Caki2 (cell line): ENCODE data around the gene GNB1L. TPM values are rescaled to one million over a fixed set of nuclear protein-coding genes. Genes with fewer than 3 reads are reported as not detected.

Experiments
- DNase-seq: peaks from one replicate; pipeline ENCODE4 v3.0.0-alpha.2; 2015; ENCODE audit warnings: low read depth
- in situ Hi-C: cut with HindIII; loops from 2 replicates; pipeline ENCODE4 v1.10.0; 2016; ENCODE audit warnings: low sequenced_read_pairs, low pct_unique_long_range_greater_than_20kb, mixed read lengths
- total RNA-seq: library from RNA; depleted of rRNA; stranded (reverse); fragments of >200 nt; shearing (Covaris generic); gene quantifications from 2 replicates; pipeline ENCODE4 v1.2.3, GENCODE V29; 2014; ENCODE audit warnings: low replicate concordance

Gene GNB1L
- total RNA-seq, 1 experiment from 2014 or later, result 42.7 TPM

- no peak for DNase-seq
- in situ Hi-C loops, result no loop called here
Measured at GRCh38 chr22:19765477-19766239, 89.0 kb downstream of the GNB1L start.

- in situ Hi-C loops, result no loop called here
- DNase-seq, result no peak
Measured at GRCh38 chr22:19764636-19765476, 89.8 kb downstream of the GNB1L start.

GRCh38 chr22:19764299-19764593, 90.4 kb downstream of the GNB1L start:
- in situ Hi-C loops, result no loop called here
- no peak for DNase-seq

GRCh38 chr22:19763458-19764298, 91.0 kb downstream of the GNB1L start:
- in situ Hi-C loops, result no loop called here

GRCh38 chr22:19762568-19763457, 91.9 kb downstream of the GNB1L start:
- in situ Hi-C loops, result no loop called here
- DNase-seq, result no peak

More at GRCh38 chr22:19763458-19764298, 91.0 kb downstream of the GNB1L start:
- no peak for DNase-seq

GRCh38 chr22:19761725-19762567, 92.7 kb downstream of the GNB1L start:
- in situ Hi-C loops, result no loop called here

GRCh38 chr22:19760951-19761724, 93.5 kb downstream of the GNB1L start:
- DNase-seq, result no peak
- in situ Hi-C loops, result no loop called here

More at GRCh38 chr22:19761725-19762567, 92.7 kb downstream of the GNB1L start:
- DNase-seq, result no peak

GRCh38 chr22:19760058-19760950, 94.4 kb downstream of the GNB1L start, which contains the start of gene TBX1:
Gene TBX1 (plus strand): TSS chr22:19760778. CDS start chr22:19760844, 66 bp downstream.
- in situ Hi-C loops, result no loop called here
- DNase-seq, result no peak

GRCh38 chr22:19759427-19760057, 95.1 kb downstream of the GNB1L start:
- no peak for DNase-seq
- in situ Hi-C loops, result loop anchor here (10.0 kb wide), 2 partner anchors 75 to 165 kb away; no protein-coding TSS in a partner anchor

GRCh38 chr22:19758896-19759426, 95.7 kb downstream of the GNB1L start:
- DNase-seq, result no peak
- in situ Hi-C loops, result loop anchor here (10.0 kb wide), 2 partner anchors 76 to 166 kb away; no protein-coding TSS in a partner anchor

- no peak for DNase-seq
- in situ Hi-C loops, result loop anchor here (10.0 kb wide), 2 partner anchors 77 to 167 kb away; no protein-coding TSS in a partner anchor
Measured at GRCh38 chr22:19757985-19758895, 96.4 kb downstream of the GNB1L start.

- DNase-seq, result no peak
- in situ Hi-C loops, result loop anchor here (10.0 kb wide), 2 partner anchors 77 to 167 kb away; no protein-coding TSS in a partner anchor
Measured at GRCh38 chr22:19757140-19757984, 97.3 kb downstream of the GNB1L start.
